ENCODE data around the gene CLSTN2. TPM values are rescaled to one million over a fixed set of nuclear protein-coding genes. Genes with fewer than 3 reads are reported as not detected.

The CLSTN2 gene
- polyA plus RNA-seq, 1 experiment = 0.04 TPM

GRCh38 chr3:139940622-139941021, 5.6 kb downstream of the CLSTN2 start:
- Histone ChIP-seq H3K9me3 (ENCODE audit: control insufficient read depth, insufficient read depth, low read length) (no peaks in the 10 kb centered on the region), H3K4me3 (ENCODE audit: low read depth, low read length) (no peak overlapping the region), H3K27me3 (ENCODE audit: control insufficient read depth, insufficient read depth, low read length) (peaks cover 9% of the 10 kb centered on the region), H3K27ac (ENCODE audit: low read depth, low read length) (no peak overlapping the region)
- DNase-seq (ENCODE audit: low read depth, low spot score) = no peak
- POLR2A ChIA-PET = no interaction called here
- TF ChIP-seq CTCF (IDR thresholded peaks at IDR 0.05; ENCODE audit: low read depth, low read length) = no peak
- CTCF ChIA-PET = interaction anchor here (1.2 kb wide), 1 partner anchor 9 kb away, joined by 6 read pairs; no protein-coding TSS in a partner anchor

GRCh38 chr3:139941580-139941979, 6.6 kb downstream of the CLSTN2 start:
- CTCF ChIA-PET = no interaction called here
- POLR2A ChIA-PET = no interaction called here
- no peak for DNase-seq (ENCODE audit: low read depth, low spot score)
- Histone ChIP-seq H3K4me3 (ENCODE audit: low read depth, low read length) (no peak overlapping the region), H3K27ac (ENCODE audit: low read depth, low read length) (no peak overlapping the region), H3K27me3 (ENCODE audit: control insufficient read depth, insufficient read depth, low read length) (no peaks in the 10 kb centered on the region), H3K9me3 (ENCODE audit: control insufficient read depth, insufficient read depth, low read length) (no peaks in the 10 kb centered on the region)
- no peak for TF ChIP-seq CTCF (IDR thresholded peaks at IDR 0.05; ENCODE audit: low read depth, low read length)

- no peak for TF ChIP-seq CTCF (IDR thresholded peaks at IDR 0.05; ENCODE audit: low read depth, low read length)
- CTCF ChIA-PET = no interaction called here
These were observed 9.4 kb downstream of the CLSTN2 start for GRCh38 chr3:139944256-139944910.

GRCh38 chr3:139945386-139945785, 10.4 kb downstream of the CLSTN2 start:
- CTCF ChIA-PET = no interaction called here

More at GRCh38 chr3:139944256-139944910, 9.4 kb downstream of the CLSTN2 start:
- H3K27me3 ChIP-seq (ENCODE audit: control insufficient read depth, insufficient read depth, low read length) = no peaks in the 10 kb centered on the region
- no peaks in the 10 kb centered on the region for H3K9me3 ChIP-seq (ENCODE audit: control insufficient read depth, insufficient read depth, low read length)
- no peak overlapping the region for H3K27ac ChIP-seq (ENCODE audit: low read depth, low read length)
- POLR2A ChIA-PET = no interaction called here
- no peak for DNase-seq (ENCODE audit: low read depth, low spot score)
- H3K4me3 ChIP-seq (ENCODE audit: low read depth, low read length) = no peak overlapping the region

More at GRCh38 chr3:139945386-139945785, 10.4 kb downstream of the CLSTN2 start:
- Histone ChIP-seq H3K9me3 (ENCODE audit: control insufficient read depth, insufficient read depth, low read length) (no peaks in the 10 kb centered on the region), H3K27ac (ENCODE audit: low read depth, low read length) (no peak overlapping the region), H3K4me3 (ENCODE audit: low read depth, low read length) (no peak overlapping the region), H3K27me3 (ENCODE audit: control insufficient read depth, insufficient read depth, low read length) (no peaks in the 10 kb centered on the region)
- POLR2A ChIA-PET = no interaction called here
- no peak for TF ChIP-seq CTCF (IDR thresholded peaks at IDR 0.05; ENCODE audit: low read depth, low read length)
- no peak for DNase-seq (ENCODE audit: low read depth, low spot score)
